Stimulated activated CD8-positive, alpha-beta memory T cell treated with anti-CD3 and anti-CD28 coated beads, Interleukin-12 subunit alpha, Interleukin-12 subunit beta, amount 100 ng/mL, for 4 hours (primary cell): ENCODE results near the gene PIP5K1B.

Experiments
- DNase-seq: peaks from one replicate; pipeline ENCODE4 v3.0.0-alpha.2; 2020; ENCODE audit warnings: low read depth

The PIP5K1B gene

GRCh38 chr9:68819065-68819464, 114.0 kb downstream of the PIP5K1B start:
- DNase-seq, result no peak

GRCh38 chr9:68821911-68822310, 116.9 kb downstream of the PIP5K1B start:
- no peak for DNase-seq

GRCh38 chr9:68822596-68823165, 117.6 kb downstream of the PIP5K1B start:
- no peak for DNase-seq

- no peak for DNase-seq
These were observed 120.9 kb downstream of the PIP5K1B start for GRCh38 chr9:68825762-68826472.

GRCh38 chr9:68827837-68828744, 123.1 kb downstream of the PIP5K1B start:
- DNase-seq, result no peak

GRCh38 chr9:68832101-68832500, 127.1 kb downstream of the PIP5K1B start:
- no peak for DNase-seq

GRCh38 chr9:68832861-68833518, 128.0 kb downstream of the PIP5K1B start:
- DNase-seq, result no peak

- no peak for DNase-seq
These were observed 130.0 kb downstream of the PIP5K1B start for GRCh38 chr9:68834931-68835520.

- DNase-seq, result no peak
These were observed 131.7 kb downstream of the PIP5K1B start for GRCh38 chr9:68836788-68837187.

GRCh38 chr9:68838245-68838644, 133.2 kb downstream of the PIP5K1B start:
- DNase-seq, result no peak

- DNase-seq, result no peak
These were observed 136.4 kb downstream of the PIP5K1B start for GRCh38 chr9:68841276-68842052.

- no peak for DNase-seq
These were observed 137.5 kb downstream of the PIP5K1B start for GRCh38 chr9:68842568-68842967.

GRCh38 chr9:68843239-68843638, 138.2 kb downstream of the PIP5K1B start:
- no peak for DNase-seq

GRCh38 chr9:68844157-68844556, 139.1 kb downstream of the PIP5K1B start:
- no peak for DNase-seq

- no peak for DNase-seq
These were observed 139.9 kb downstream of the PIP5K1B start for GRCh38 chr9:68844631-68845612.

- DNase-seq, result no peak
These were observed 142.7 kb downstream of the PIP5K1B start for GRCh38 chr9:68847765-68848164.

- no peak for DNase-seq
These were observed 146.6 kb downstream of the PIP5K1B start for GRCh38 chr9:68851657-68852056.

- no peak for DNase-seq
These were observed 147.9 kb downstream of the PIP5K1B start for GRCh38 chr9:68852941-68853340.

- no peak for DNase-seq
These were observed 154.3 kb downstream of the PIP5K1B start for GRCh38 chr9:68859347-68859746.

- no peak for DNase-seq
These were observed 155.4 kb downstream of the PIP5K1B start for GRCh38 chr9:68860419-68860818.
